ENCODE data around the gene MAFG.

- TF ChIP-seq HCFC1 (IDR thresholded peaks at IDR 0.05; ENCODE audit: low read depth, low read length): no peak
- TF ChIP-seq POLR2A (IDR thresholded peaks at IDR 0.05; ENCODE audit: insufficient read depth in 1 of 2, low read depth in 2 of 2, low read length in 2 of 2): peak in 1 of 2 experiments; percentile 30; a peak in 1 of 4 replicates
- TF ChIP-seq ZNF101 (CRISPR knock-in tag; IDR thresholded peaks at IDR 0.05; ENCODE audit: borderline replicate concordance, low read depth): no peak
- TF ChIP-seq CTCF (CRISPR knock-in tag; IDR thresholded peaks at IDR 0.05): peak; percentile 47
- TF ChIP-seq MYC (CRISPR knock-in tag; IDR thresholded peaks at IDR 0.05; ENCODE audit: borderline replicate concordance): peak; percentile 67; the same call in 1 of the 2 replicates
- TF ChIP-seq EZH2 (conservative IDR thresholded peaks at IDR 0.05; ENCODE audit: low read depth, low read length): no peak
- 0 out of 4 replicates have a peak, but pooled peaks of 1 of the 2 experiments have one; percentile 3 for TF ChIP-seq EP300 (IDR thresholded peaks at IDR 0.05; ENCODE audit: low read depth in 2 of 2, low read length in 2 of 2)
- TF ChIP-seq EP300 (CRISPR knock-in tag; IDR thresholded peaks at IDR 0.05; ENCODE audit: borderline replicate concordance): no peak
These were observed 16.1 kb downstream of the MAFG start, which contains the start of gene PCYT2 for GRCh38 chr17:81911277-81911961.

Data from HepG2 (cell line).